Measurements from ENCODE around the gene CDKL2.
"Not testable (repeated sequence)": the region's sequence is repeated elsewhere in the genome, so short reads cannot be mapped to it uniquely, and the experiment has no call there.

Gene CDKL2

DNA sequence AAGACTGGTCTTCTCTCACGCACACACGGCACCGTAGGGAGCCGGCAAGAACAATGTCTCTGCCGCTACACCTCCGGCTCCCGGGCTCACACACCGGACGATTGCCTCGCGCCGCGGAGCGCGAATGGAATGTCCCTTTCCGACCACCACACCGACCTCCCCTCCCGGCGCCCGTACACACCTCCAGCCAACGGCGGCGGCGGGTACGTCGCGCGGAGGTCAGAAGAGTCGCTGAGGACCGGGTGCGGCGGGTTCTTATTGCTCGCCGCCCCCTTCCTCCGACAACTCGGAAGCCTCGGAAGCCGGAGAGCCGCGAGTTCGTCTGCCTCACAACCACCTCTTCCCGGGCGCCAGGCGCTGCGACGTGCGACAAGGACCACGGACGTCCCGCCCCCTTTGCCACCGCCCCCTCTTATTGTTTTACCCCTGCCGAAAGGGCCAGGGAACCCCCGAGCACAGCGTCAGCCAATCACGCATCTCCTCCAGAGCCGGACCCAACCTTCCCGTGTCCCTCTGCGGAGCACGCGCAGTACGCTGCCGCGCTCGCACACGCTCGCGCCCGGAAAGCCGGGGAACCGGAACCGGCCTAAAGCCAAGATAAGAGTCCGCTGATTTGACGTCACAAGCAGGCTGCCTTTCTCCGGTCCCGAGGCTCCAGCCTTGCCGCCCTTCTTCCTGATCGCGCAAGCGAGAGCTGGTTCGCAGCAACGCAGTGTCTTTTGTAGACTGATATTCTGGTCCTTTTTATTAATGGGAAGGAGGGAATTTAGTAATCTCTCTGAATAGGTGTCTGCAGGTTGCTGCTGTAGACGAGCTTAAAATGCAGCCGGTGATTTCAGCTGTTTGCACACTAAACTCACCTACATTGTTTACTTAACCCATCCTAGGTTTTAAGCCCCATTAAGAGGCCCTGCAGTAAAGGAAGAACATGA, 43.0 kb upstream of the CDKL2 start, which contains the start of gene G3BP2:
Gene G3BP2 (minus strand): TSS at position 385 of the 932 bp plus-strand sequence. CDS start 11,386 bp downstream, outside the sequence.
- Histone ChIP-seq H3K4ac (ENCODE audit: low read depth, low read length) (peak within 1 kb of the TSS; percentile 64), H4K8ac (ENCODE audit: low read depth, low read length) (peak within 1 kb of the TSS; percentile 15), H3K9ac (ENCODE audit: low read length) (peak within 1 kb of the TSS; percentile 95), H3K27ac (ENCODE audit: low read depth, low read length) (peak within 1 kb of the TSS; percentile 89), H3K23ac (ENCODE audit: low read length) (peak within 1 kb of the TSS; percentile 72), H3K4me2 (ENCODE audit: low read length) (peak within 1 kb of the TSS; percentile 85), H2BK5ac (ENCODE audit: low read length) (peak within 1 kb of the TSS; percentile 60), H3K4me3 (ENCODE audit: low read length) (peak within 1 kb of the TSS; percentile 90), H3K56ac (ENCODE audit: low read length) (peak within 1 kb of the TSS; percentile 92), H2AK5ac (ENCODE audit: low read length) (peak within 1 kb of the TSS; percentile 27), H3K36me3 (ENCODE audit: control insufficient read depth, insufficient read depth, low read length) (no peaks in the 10 kb centered on the region), H4K5ac (ENCODE audit: low read length) (no peak within 1 kb of the TSS), H3K4me1 (ENCODE audit: control insufficient read depth, low read depth, low read length) (peaks cover 7% of the 10 kb centered on the region), H3K27me3 (ENCODE audit: insufficient read depth, low read length, poor library complexity) (no peaks in the 10 kb centered on the region), H3K79me2 (ENCODE audit: control insufficient read depth, insufficient read depth, low read length) (peaks cover 45% of the 10 kb centered on the region), H2BK15ac (replicated peaks; ENCODE audit: low read depth) (no peak within 1 kb of the TSS), H3K18ac (ENCODE audit: low read length) (peak within 1 kb of the TSS; percentile 95), H2BK120ac (ENCODE audit: low read depth, low read length) (no peak within 1 kb of the TSS), H3K79me1 (ENCODE audit: low read length) (no peaks in the 10 kb centered on the region)
- no CpG with 5 or more reads among the region's 83 CpGs for WGBS (ENCODE audit: extremely low coverage, insufficient coverage, low lambda C conversion rate)
- peak; percentile 99 for DNase-seq

DNA sequence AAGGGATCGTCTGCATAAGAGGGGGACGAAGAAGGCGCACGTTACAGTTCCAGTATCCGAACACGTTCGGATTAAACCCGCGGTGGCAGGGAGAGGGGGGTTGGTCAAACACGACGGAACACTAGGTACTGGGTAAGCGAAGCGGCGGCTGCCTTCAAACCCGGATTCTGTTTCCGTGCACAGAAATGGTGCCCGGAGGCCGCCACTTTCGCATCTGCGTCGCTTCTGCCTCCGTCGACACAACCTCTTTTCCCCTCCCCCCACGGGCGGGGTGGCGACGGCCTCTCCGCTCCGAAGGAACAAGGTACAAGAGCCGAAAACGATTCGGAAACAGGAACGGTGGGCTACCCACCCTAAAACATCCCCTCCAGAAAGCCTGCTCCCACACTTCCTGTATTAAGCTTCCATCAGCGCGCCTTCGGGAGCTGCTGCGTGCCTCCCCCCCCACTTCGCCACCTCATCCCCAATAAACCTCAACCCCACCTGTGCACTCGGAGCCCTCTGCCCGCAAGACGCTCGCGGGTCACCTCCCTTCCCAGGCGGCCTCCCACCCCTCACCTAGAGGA, 42.2 kb upstream of the CDKL2 start:
- peak overlapping the region; percentile 64 for H3K4ac ChIP-seq (ENCODE audit: low read depth, low read length)
- peak overlapping the region; percentile 51 for H3K23ac ChIP-seq (ENCODE audit: low read length)
- peak overlapping the region; percentile 89 for H3K27ac ChIP-seq (ENCODE audit: low read depth, low read length)
- no peaks in the 10 kb centered on the region for H3K79me1 ChIP-seq (ENCODE audit: low read length)
- peak overlapping the region; percentile 60 for H2BK5ac ChIP-seq (ENCODE audit: low read length)
- no peak overlapping the region for H4K8ac ChIP-seq (ENCODE audit: low read depth, low read length)
- H2BK120ac ChIP-seq (ENCODE audit: low read depth, low read length): no peak overlapping the region
- H3K9ac ChIP-seq (ENCODE audit: low read length): peak overlapping the region; percentile 95
- no CpG with 5 or more reads among the region's 44 CpGs for WGBS (ENCODE audit: extremely low coverage, insufficient coverage, low lambda C conversion rate)
- H3K4me3 ChIP-seq (ENCODE audit: low read length): peak overlapping the region; percentile 90
- peak overlapping the region; percentile 92 for H3K56ac ChIP-seq (ENCODE audit: low read length)
- H3K27me3 ChIP-seq (ENCODE audit: insufficient read depth, low read length, poor library complexity): no peaks in the 10 kb centered on the region
- peak overlapping the region; percentile 85 for H3K4me2 ChIP-seq (ENCODE audit: low read length)
- H2AK5ac ChIP-seq (ENCODE audit: low read length): peak overlapping the region; percentile 27
- peak overlapping the region; percentile 95 for H3K18ac ChIP-seq (ENCODE audit: low read length)
- H2BK15ac ChIP-seq (replicated peaks; ENCODE audit: low read depth): no peak overlapping the region
- peaks cover 7% of the 10 kb centered on the region for H3K4me1 ChIP-seq (ENCODE audit: control insufficient read depth, low read depth, low read length)
- DNase-seq: peak; percentile 78
- H3K36me3 ChIP-seq (ENCODE audit: control insufficient read depth, insufficient read depth, low read length): no peaks in the 10 kb centered on the region
- H3K79me2 ChIP-seq (ENCODE audit: control insufficient read depth, insufficient read depth, low read length): peaks cover 51% of the 10 kb centered on the region
- no peak overlapping the region for H4K5ac ChIP-seq (ENCODE audit: low read length)

DNA sequence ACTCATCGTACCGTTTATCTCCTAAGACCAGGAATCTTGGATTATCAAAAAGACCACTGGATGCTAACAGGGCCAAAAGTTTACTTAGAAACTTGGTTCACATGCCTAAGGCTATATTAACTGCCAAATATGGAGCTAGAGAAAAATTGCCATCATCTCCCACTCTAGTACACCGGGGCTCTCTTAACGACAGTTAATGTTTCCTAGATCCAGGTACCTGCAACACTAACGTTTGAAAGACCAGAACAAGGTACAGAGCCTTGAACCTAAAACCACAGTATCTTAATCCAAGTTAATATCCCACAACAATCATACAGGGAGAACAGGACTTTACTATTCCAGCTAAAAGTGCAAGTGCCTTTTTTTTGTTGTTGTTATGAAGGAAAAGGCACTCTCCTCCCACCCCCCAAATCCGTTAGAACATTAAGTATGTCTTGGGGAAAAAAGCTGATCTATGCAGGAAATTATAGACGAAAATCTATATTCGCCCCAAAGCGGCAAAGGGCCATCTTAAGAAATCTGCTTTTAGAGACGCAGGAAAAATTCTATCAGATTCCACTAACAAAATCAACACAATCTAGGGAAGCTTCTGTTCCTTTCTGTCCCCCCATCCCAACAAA, 41.6 kb upstream of the CDKL2 start:
- H3K56ac ChIP-seq (ENCODE audit: low read length): peak overlapping the region; percentile 92
- peaks cover 58% of the 10 kb centered on the region for H3K79me2 ChIP-seq (ENCODE audit: control insufficient read depth, insufficient read depth, low read length)
- no peaks in the 10 kb centered on the region for H3K27me3 ChIP-seq (ENCODE audit: insufficient read depth, low read length, poor library complexity)
- H3K4me2 ChIP-seq (ENCODE audit: low read length): peak overlapping the region; percentile 85
- WGBS (ENCODE audit: extremely low coverage, insufficient coverage, low lambda C conversion rate): no CpG with 5 or more reads among the region's 10 CpGs
- H3K27ac ChIP-seq (ENCODE audit: low read depth, low read length): peak overlapping the region; percentile 89
- H2BK15ac ChIP-seq (replicated peaks; ENCODE audit: low read depth): no peak overlapping the region
- peak overlapping the region; percentile 64 for H3K4ac ChIP-seq (ENCODE audit: low read depth, low read length)
- H3K79me1 ChIP-seq (ENCODE audit: low read length): no peaks in the 10 kb centered on the region
- no peak overlapping the region for H4K8ac ChIP-seq (ENCODE audit: low read depth, low read length)
- no peaks in the 10 kb centered on the region for H3K36me3 ChIP-seq (ENCODE audit: control insufficient read depth, insufficient read depth, low read length)
- H3K4me1 ChIP-seq (ENCODE audit: control insufficient read depth, low read depth, low read length): peaks cover 7% of the 10 kb centered on the region
- no peak for DNase-seq
- peak overlapping the region; percentile 90 for H3K4me3 ChIP-seq (ENCODE audit: low read length)
- no peak overlapping the region for H2AK5ac ChIP-seq (ENCODE audit: low read length)
- H3K9ac ChIP-seq (ENCODE audit: low read length): peak overlapping the region; percentile 95
- H3K18ac ChIP-seq (ENCODE audit: low read length): peak overlapping the region; percentile 95
- H2BK5ac ChIP-seq (ENCODE audit: low read length): no peak overlapping the region
- no peak overlapping the region for H4K5ac ChIP-seq (ENCODE audit: low read length)
- H3K23ac ChIP-seq (ENCODE audit: low read length): peak overlapping the region; percentile 51
- no peak overlapping the region for H2BK120ac ChIP-seq (ENCODE audit: low read depth, low read length)

DNA sequence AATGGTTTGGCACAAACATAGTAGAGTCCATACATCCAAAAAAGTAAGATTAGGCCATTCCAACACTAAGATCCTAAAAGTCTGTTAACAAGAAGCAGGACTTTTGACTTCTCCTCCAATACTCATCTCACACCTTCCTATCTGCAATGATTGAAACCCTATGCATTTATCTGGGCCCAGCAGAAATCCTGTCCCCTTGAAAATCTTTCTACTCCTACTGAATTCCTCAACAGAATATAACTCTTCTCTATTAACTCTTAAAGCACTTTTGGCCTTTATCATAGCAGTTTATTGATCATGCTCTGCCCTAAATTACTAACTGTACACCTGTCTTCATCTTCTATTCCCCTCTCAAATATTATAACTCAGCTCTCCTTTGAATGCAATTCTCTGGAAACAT, 38.3 kb upstream of the CDKL2 start:
- no peak overlapping the region for H3K4me3 ChIP-seq (ENCODE audit: low read length)
- no peak overlapping the region for H3K4me2 ChIP-seq (ENCODE audit: low read length)
- H2BK5ac ChIP-seq (ENCODE audit: low read length): no peak overlapping the region
- H3K4me1 ChIP-seq (ENCODE audit: control insufficient read depth, low read depth, low read length): peaks cover 7% of the 10 kb centered on the region
- H3K18ac ChIP-seq (ENCODE audit: low read length): no peak overlapping the region
- peaks cover 85% of the 10 kb centered on the region for H3K79me2 ChIP-seq (ENCODE audit: control insufficient read depth, insufficient read depth, low read length)
- no peak overlapping the region for H2BK120ac ChIP-seq (ENCODE audit: low read depth, low read length)
- H3K56ac ChIP-seq (ENCODE audit: low read length): no peak overlapping the region
- H3K79me1 ChIP-seq (ENCODE audit: low read length): no peaks in the 10 kb centered on the region
- no peak for DNase-seq
- H4K8ac ChIP-seq (ENCODE audit: low read depth, low read length): no peak overlapping the region
- no peak overlapping the region for H4K5ac ChIP-seq (ENCODE audit: low read length)
- H3K9ac ChIP-seq (ENCODE audit: low read length): no peak overlapping the region
- H3K27me3 ChIP-seq (ENCODE audit: insufficient read depth, low read length, poor library complexity): no peaks in the 10 kb centered on the region
- no peak overlapping the region for H2BK15ac ChIP-seq (replicated peaks; ENCODE audit: low read depth)
- no peak overlapping the region for H3K4ac ChIP-seq (ENCODE audit: low read depth, low read length)
- H3K36me3 ChIP-seq (ENCODE audit: control insufficient read depth, insufficient read depth, low read length): no peaks in the 10 kb centered on the region
- no peak overlapping the region for H3K23ac ChIP-seq (ENCODE audit: low read length)
- no peak overlapping the region for H3K27ac ChIP-seq (ENCODE audit: low read depth, low read length)
- H2AK5ac ChIP-seq (ENCODE audit: low read length): no peak overlapping the region

DNA sequence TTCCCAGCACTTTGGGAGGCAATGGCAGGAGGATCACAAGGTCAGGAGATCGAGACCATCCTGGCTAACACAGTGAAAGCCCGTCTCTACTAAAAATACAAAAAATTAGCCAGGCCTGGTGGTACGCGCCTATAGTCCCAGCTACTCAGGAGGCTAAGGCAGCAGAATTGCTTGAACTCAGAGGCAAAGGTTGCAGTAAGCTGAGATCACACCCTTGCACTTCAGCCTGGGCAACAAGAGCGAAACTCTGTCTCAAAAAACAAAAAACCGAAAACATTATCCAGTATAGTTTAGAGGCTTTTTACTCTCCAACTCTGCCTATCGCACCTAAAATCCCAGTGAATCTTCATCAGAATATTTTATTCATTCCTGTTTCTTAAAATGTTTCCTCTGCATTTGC, 37.3 kb upstream of the CDKL2 start:
- H3K27me3 ChIP-seq (ENCODE audit: insufficient read depth, low read length, poor library complexity); H2BK120ac ChIP-seq (ENCODE audit: low read depth, low read length); H3K4me3 ChIP-seq (ENCODE audit: low read length); H2AK5ac ChIP-seq (ENCODE audit: low read length); H3K56ac ChIP-seq (ENCODE audit: low read length); H3K4ac ChIP-seq (ENCODE audit: low read depth, low read length); H2BK5ac ChIP-seq (ENCODE audit: low read length); H3K36me3 ChIP-seq (ENCODE audit: control insufficient read depth, insufficient read depth, low read length); H3K4me1 ChIP-seq (ENCODE audit: control insufficient read depth, low read depth, low read length); H2BK15ac ChIP-seq (replicated peaks; ENCODE audit: low read depth); H4K8ac ChIP-seq (ENCODE audit: low read depth, low read length); H3K9ac ChIP-seq (ENCODE audit: low read length); DNase-seq; H4K5ac ChIP-seq (ENCODE audit: low read length); H3K23ac ChIP-seq (ENCODE audit: low read length); H3K79me1 ChIP-seq (ENCODE audit: low read length); H3K4me2 ChIP-seq (ENCODE audit: low read length); H3K27ac ChIP-seq (ENCODE audit: low read depth, low read length); H3K18ac ChIP-seq (ENCODE audit: low read length): not testable (repeated sequence)
- WGBS (ENCODE audit: extremely low coverage, insufficient coverage, low lambda C conversion rate): no CpG with 5 or more reads among the region's 7 CpGs
- H3K79me2 ChIP-seq (ENCODE audit: control insufficient read depth, insufficient read depth, low read length): peaks cover 87% of the 10 kb centered on the region
